Adipocyte (in vitro differentiated cells): Measurements from ENCODE around the gene RBMY1J.
"Not testable (repeated sequence)": the region's sequence is repeated elsewhere in the genome, so short reads cannot be mapped to it uniquely, and the experiment has no call there.

Source experiments
- DNase-seq: peaks from one replicate; pipeline ENCODE4 v3.0.0-alpha.2; 2015; ENCODE audit warnings: low read depth
- H3K27me3 ChIP-seq: replicated peaks from 2 replicates; pipeline ENCODE4 v1.7.0; 2013; ENCODE audit warnings: mild to moderate bottlenecking, low read length, moderate library complexity; ENCODE audit not compliant: control insufficient read depth, insufficient read depth
- H3K36me3 ChIP-seq: 2 replicates; pipeline ENCODE4 v1.7.0; 2013; ENCODE audit warnings: low read length, mild to moderate bottlenecking, moderate library complexity; ENCODE audit not compliant: control insufficient read depth, insufficient read depth, severe bottlenecking
- H3K4me1 ChIP-seq: 2 replicates; pipeline ENCODE4 v1.7.0; 2013; ENCODE audit warnings: mild to moderate bottlenecking, low read length, moderate library complexity; ENCODE audit not compliant: control insufficient read depth, insufficient read depth
- H3K4me3 ChIP-seq: 2 replicates; pipeline ENCODE4 v1.7.0; 2013; ENCODE audit warnings: mild to moderate bottlenecking, low read length, moderate library complexity
- H3K9ac ChIP-seq: 2 replicates; pipeline ENCODE4 v1.7.0; 2013; ENCODE audit warnings: mild to moderate bottlenecking, low read length, moderate library complexity
- H3K9me3 ChIP-seq: 2 replicates; pipeline ENCODE4 v1.7.0; 2013; ENCODE audit warnings: mild to moderate bottlenecking, low read length, moderate library complexity; ENCODE audit not compliant: control insufficient read depth

Gene RBMY1J

DNA sequence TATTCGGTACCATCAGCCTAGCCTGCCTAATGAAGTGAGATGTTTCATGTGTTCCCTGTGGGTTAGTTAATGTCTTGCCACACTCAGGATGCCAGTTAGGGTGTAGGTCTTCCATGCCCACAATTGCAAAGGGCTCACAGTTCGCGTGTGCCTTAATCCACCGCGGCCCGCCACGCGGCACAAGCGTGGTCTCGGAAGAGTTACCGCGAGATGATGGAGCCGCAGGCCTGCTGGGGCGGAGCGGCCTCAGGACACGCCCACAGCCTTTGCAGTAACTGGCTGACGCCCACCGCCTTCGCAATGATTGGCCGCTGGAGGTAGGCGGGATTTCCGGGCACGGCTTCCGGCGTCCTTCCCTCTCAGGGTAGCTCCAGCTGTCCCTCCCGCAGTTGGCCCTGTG, at the start of gene RBMY1J:
Gene RBMY1J (plus strand): TSS at position 301 of the 400 bp plus-strand sequence. CDS start 2,038 bp downstream, outside the sequence.
- not testable (repeated sequence) for H3K4me1 ChIP-seq, H3K9me3 ChIP-seq, H3K36me3 ChIP-seq, H3K4me3 ChIP-seq, H3K9ac ChIP-seq, DNase-seq, H3K27me3 ChIP-seq

DNA sequence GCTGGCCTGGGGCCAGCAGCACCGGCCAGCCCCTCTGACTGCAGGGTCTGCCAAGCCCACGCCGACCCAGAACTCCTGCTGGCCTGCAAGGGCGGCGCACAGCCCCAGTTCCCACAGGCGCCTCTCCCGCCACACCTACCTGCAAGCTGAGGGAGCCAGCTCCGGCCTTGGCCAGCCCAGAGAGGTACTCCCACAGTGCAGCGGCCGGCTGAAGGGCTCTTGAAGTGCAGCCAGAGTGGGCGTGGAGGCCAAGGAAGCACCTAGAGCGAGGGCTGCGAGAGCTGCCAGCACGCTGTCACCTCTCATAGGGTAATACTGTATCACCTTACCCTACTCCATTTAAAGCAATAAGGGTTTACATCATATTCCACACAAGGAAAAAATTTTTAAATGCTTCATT, 35.8 kb upstream of the RBMY1J start:
- no peak for DNase-seq
- H3K9me3 ChIP-seq = no peaks in the 10 kb centered on the region
- H3K4me1 ChIP-seq = no peaks in the 10 kb centered on the region
- H3K9ac ChIP-seq = no peak overlapping the region
- no peaks in the 10 kb centered on the region for H3K27me3 ChIP-seq
- H3K36me3 ChIP-seq = no peaks in the 10 kb centered on the region
- no peak overlapping the region for H3K4me3 ChIP-seq

DNA sequence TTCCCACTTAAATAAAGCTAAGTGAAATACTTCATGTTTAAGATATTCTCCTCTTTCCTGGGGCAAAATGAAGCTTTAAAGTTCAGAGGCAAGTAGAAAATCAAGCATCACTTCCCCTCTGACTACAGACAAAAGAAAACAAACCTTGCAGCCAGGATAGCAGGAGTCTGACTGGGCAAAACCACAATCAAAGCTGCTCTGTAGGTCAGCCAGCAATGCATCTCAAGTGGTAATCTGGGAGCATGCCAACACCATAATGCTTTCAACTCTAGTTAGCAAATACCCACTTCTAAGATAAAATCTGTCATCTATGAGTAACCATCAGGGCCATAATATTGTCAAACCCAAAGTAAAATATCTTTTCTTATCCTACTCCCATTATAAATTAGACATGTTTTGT, 32.6 kb upstream of the RBMY1J start:
- Histone ChIP-seq H3K4me1 (no peaks in the 10 kb centered on the region), H3K9me3 (no peaks in the 10 kb centered on the region), H3K27me3 (no peaks in the 10 kb centered on the region), H3K4me3 (no peak overlapping the region), H3K36me3 (no peaks in the 10 kb centered on the region), H3K9ac (no peak overlapping the region)
- DNase-seq = no peak

DNA sequence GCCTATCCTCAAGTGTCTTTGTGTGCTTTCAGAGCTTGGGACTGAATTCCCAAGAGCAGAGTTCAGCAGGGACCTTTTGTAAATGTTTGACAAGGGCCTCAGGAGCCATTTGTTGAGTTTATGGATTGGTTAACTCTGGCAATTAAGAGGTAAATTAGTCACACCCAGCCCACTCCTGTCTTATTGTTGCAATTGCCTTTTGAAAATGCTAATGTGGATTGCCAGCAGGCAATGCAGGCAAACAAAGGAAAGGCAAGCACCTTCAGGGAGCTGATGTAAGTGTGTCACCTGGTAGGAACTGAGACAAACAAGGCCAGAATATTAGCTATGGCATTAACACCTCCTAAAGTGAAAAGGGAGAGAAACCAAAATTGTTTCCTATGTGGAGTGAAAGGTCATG, 29.7 kb upstream of the RBMY1J start:
- no peak for DNase-seq
- no peak overlapping the region for H3K9ac ChIP-seq
- H3K4me1 ChIP-seq = no peaks in the 10 kb centered on the region
- H3K4me3 ChIP-seq = no peak overlapping the region
- no peaks in the 10 kb centered on the region for H3K27me3 ChIP-seq
- H3K9me3 ChIP-seq = no peaks in the 10 kb centered on the region
- no peaks in the 10 kb centered on the region for H3K36me3 ChIP-seq

DNA sequence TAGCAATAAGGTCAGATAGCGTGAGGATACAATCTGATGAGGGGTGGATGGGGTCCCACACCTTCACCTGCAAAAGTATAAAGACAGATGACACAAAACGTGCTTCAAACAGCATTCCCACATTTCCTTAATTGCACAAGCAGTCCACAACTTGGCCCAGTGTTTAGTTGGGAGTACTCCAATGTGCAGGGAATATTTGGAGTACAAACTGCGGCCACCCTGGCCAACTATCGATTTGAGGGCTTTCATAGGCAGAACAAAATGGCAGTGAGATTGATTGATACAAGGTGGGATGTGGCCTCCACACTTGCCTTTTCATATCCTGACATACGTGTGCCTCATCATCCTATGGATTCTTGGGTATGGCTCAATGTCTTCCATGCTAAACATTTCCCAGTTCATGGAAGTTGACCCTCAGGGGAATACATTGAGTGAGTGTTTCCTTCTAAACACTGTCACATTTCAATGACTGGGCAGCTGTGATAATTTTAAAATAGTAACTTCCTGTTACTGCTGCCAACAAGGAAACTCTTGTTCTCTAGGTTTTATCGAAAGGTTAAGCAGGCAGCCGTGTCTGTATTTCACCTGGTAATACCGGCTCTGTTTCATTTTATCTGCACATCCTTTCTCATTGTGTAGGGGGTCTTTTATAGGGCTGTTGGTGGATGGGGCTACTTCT, 41.6 kb downstream of the RBMY1J start:
- not testable (repeated sequence) for H3K27me3 ChIP-seq, H3K4me3 ChIP-seq, H3K36me3 ChIP-seq, H3K4me1 ChIP-seq, H3K9me3 ChIP-seq, H3K9ac ChIP-seq, DNase-seq

DNA sequence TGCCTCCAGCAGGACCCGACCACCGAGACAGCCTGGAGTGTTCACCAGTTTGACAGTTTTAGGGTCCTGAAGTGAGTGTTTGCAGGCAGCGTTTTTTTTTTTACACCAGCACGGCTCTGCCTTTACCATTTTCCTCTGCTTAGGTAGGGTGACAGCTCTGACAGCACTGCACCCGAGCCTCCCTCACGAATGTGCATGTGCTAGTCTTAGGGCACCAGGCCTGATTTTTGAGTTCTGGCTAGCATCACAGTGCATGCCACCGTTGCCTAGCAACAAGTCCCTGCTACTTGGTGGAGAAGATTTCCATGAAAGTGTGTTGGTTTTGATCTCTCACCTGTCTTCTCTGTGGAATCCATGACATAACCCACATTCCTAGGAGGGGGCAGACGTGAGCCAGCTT, 52.3 kb downstream of the RBMY1J start:
- not testable (repeated sequence) for H3K36me3 ChIP-seq, H3K9ac ChIP-seq, H3K4me1 ChIP-seq, H3K9me3 ChIP-seq, H3K4me3 ChIP-seq, H3K27me3 ChIP-seq, DNase-seq

DNA sequence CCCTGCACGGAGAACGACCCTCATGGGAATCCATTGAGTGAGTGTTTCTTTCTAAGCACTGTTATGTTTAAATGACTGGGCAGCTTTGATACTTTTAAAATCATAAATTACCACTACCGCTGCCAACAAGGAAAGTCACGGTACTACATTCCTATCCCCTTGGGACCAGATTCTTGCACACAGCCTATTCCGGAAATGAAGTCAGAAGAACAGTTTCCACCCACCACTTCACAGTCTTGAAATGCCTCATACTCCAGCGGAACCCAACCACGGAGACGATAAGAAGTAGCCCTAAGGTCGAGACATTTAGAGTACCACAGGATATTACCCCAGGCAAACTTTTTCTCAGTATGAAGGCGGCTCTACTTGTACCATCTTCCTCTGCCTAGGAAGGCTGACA, 58.8 kb downstream of the RBMY1J start:
- H3K4me1 ChIP-seq, H3K9me3 ChIP-seq, H3K4me3 ChIP-seq, H3K9ac ChIP-seq, H3K27me3 ChIP-seq, DNase-seq, H3K36me3 ChIP-seq: not testable (repeated sequence)
